PC-3 (cell line): ENCODE data around the gene CCDC83.

Source experiments
- CTCF ChIP-seq: fragments of 300-600 bp; sonication (generic); conservative IDR thresholded peaks from 2 replicates; pipeline ENCODE4 v1.5.1; 2017; ENCODE audit warnings: antibody characterized with exemption, low read depth, mild to moderate bottlenecking, low read length
- EZH2phosphoT487 ChIP-seq: fragments of 300-600 bp; sonication (generic); IDR thresholded peaks from 2 replicates; pipeline ENCODE4 v1.6.1; 2018; ENCODE audit warnings: mild to moderate bottlenecking, antibody characterized with exemption, low read length, borderline replicate concordance

GRCh38 chr11:85889676-85890579 is 34.7 kb downstream of the CCDC83 start:
- TF ChIP-seq CTCF (no peak), EZH2phosphoT487 (no peak)
